Natural killer cell treated with Interleukin-12 subunit alpha and Interleukin-12 subunit beta and Interleukin-15 and Interleukin-18, amount 100 ng/mL, for 72 hours (primary cell): Measurements from ENCODE around the gene FOXF1. TPM values are rescaled to one million over a fixed set of nuclear protein-coding genes. Genes with fewer than 3 reads are reported as not detected.

Experiments
- ATAC-seq, 2 donors: fragments of 150-1000 bp; cut with Tn5 transposase in 1 of 2; sonication (Bioruptor Pico), chemical (Tn5 transposase) in 1 of 2; 2 replicates each; pipeline ENCODE4 v1.10.0; 2021
- DNase-seq: peaks from one replicate; pipeline ENCODE4 v3.0.0; 2022; ENCODE audit warnings: low spot score
- H3K27ac Mint-ChIP-seq, 2 donors: 1 replicate in 1 of 2; 2 replicates in 1 of 2; pipeline ENCODE4 v1.8.0; 2022; ENCODE audit warnings: mixed read lengths in 2 of 2, mild to moderate bottlenecking in 1 of 2, moderate library complexity in 1 of 2
- H3K27me3 Mint-ChIP-seq, 2 donors: 1 replicate in 1 of 2; 2 replicates in 1 of 2; pipeline ENCODE4 v1.8.0; 2022; ENCODE audit warnings: mixed read lengths in 2 of 2
- H3K36me3 Mint-ChIP-seq: one replicate; pipeline ENCODE4 v1.8.0; 2022; ENCODE audit warnings: mixed read lengths
- H3K4me1 Mint-ChIP-seq, 2 donors: 1 replicate in 1 of 2; 2 replicates in 1 of 2; pipeline ENCODE4 v1.8.0; 2022; ENCODE audit warnings: low read depth in 2 of 2, mixed read lengths in 2 of 2, mild to moderate bottlenecking in 1 of 2
- H3K4me3 Mint-ChIP-seq: one replicate; pipeline ENCODE4 v1.8.0; 2022; ENCODE audit warnings: mixed read lengths
- H3K9me3 Mint-ChIP-seq: 2 replicates; pipeline ENCODE4 v1.8.0; 2022; ENCODE audit warnings: mixed read lengths
- total RNA-seq, 2 donors: library from RNA; stranded (reverse); gene quantifications; one replicate each; pipeline ENCODE4 v1.2.3, GENCODE V29; 2022

FOXF1 gene
- total RNA-seq, 2 donors from 2014 or later: not detected

GRCh38 chr16:86479419-86479818, 30.9 kb upstream of the FOXF1 start:
- Mint-ChIP-seq H3K4me1 (no peaks in the 10 kb centered on the region), H3K9me3 (no peaks in the 10 kb centered on the region), H3K4me3 (no peak overlapping the region), H3K27ac (no peak overlapping the region), H3K36me3 (no peaks in the 10 kb centered on the region), H3K27me3 (peaks cover 27 to 39% of the 10 kb centered on the region in 2 donors)
- DNase-seq (no peak), ATAC-seq (no peak)

- no peak for ATAC-seq
- DNase-seq: no peak
- H3K4me3 Mint-ChIP-seq: no peak overlapping the region
- H3K36me3 Mint-ChIP-seq: no peaks in the 10 kb centered on the region
- H3K27ac Mint-ChIP-seq: no peak overlapping the region
- no peaks in the 10 kb centered on the region for H3K9me3 Mint-ChIP-seq
- H3K4me1 Mint-ChIP-seq: no peaks in the 10 kb centered on the region
- H3K27me3 Mint-ChIP-seq: peaks cover 25 to 39% of the 10 kb centered on the region in 2 donors
Measured at GRCh38 chr16:86480444-86480843, 29.9 kb upstream of the FOXF1 start.

- Mint-ChIP-seq H3K4me1 (no peaks in the 10 kb centered on the region), H3K9me3 (no peaks in the 10 kb centered on the region), H3K36me3 (no peaks in the 10 kb centered on the region), H3K27ac (no peak overlapping the region), H3K27me3 (peaks cover 24 to 42% of the 10 kb centered on the region in 2 donors), H3K4me3 (no peak overlapping the region)
- ATAC-seq (no peak), DNase-seq (no peak)
Measured at GRCh38 chr16:86481607-86482006, 28.7 kb upstream of the FOXF1 start.

- no peaks in the 10 kb centered on the region for H3K9me3 Mint-ChIP-seq
- no peaks in the 10 kb centered on the region for H3K36me3 Mint-ChIP-seq
- peaks cover 16% of the 10 kb centered on the region in 2 donors for H3K27me3 Mint-ChIP-seq
- no peak overlapping the region for H3K27ac Mint-ChIP-seq
- DNase-seq (no peak), ATAC-seq (no peak)
- H3K4me1 Mint-ChIP-seq: no peaks in the 10 kb centered on the region
- no peak overlapping the region for H3K4me3 Mint-ChIP-seq
Measured at GRCh38 chr16:86484240-86484639, 26.1 kb upstream of the FOXF1 start.

GRCh38 chr16:86485746-86486145, 24.6 kb upstream of the FOXF1 start:
- DNase-seq: no peak
- H3K4me1 Mint-ChIP-seq: no peaks in the 10 kb centered on the region
- H3K36me3 Mint-ChIP-seq: no peaks in the 10 kb centered on the region
- no peaks in the 10 kb centered on the region for H3K9me3 Mint-ChIP-seq
- no peak for ATAC-seq
- H3K27ac Mint-ChIP-seq: no peak overlapping the region
- no peak overlapping the region for H3K4me3 Mint-ChIP-seq
- peaks cover 27 to 28% of the 10 kb centered on the region in 2 donors for H3K27me3 Mint-ChIP-seq

- DNase-seq (no peak), ATAC-seq (no peak)
- Mint-ChIP-seq H3K27me3 (peaks cover 52 to 68% of the 10 kb centered on the region in 2 donors), H3K9me3 (no peaks in the 10 kb centered on the region), H3K36me3 (no peaks in the 10 kb centered on the region), H3K27ac (no peak overlapping the region), H3K4me1 (no peaks in the 10 kb centered on the region), H3K4me3 (no peak overlapping the region)
Measured at GRCh38 chr16:86490859-86491639, 19.3 kb upstream of the FOXF1 start.

GRCh38 chr16:86491640-86492023, 18.7 kb upstream of the FOXF1 start:
- H3K4me3 Mint-ChIP-seq: no peak overlapping the region
- DNase-seq: no peak
- no peaks in the 10 kb centered on the region for H3K4me1 Mint-ChIP-seq
- H3K9me3 Mint-ChIP-seq: no peaks in the 10 kb centered on the region
- no peak overlapping the region for H3K27ac Mint-ChIP-seq
- no peak for ATAC-seq
- H3K27me3 Mint-ChIP-seq: peaks cover 52 to 68% of the 10 kb centered on the region in 2 donors
- no peaks in the 10 kb centered on the region for H3K36me3 Mint-ChIP-seq

GRCh38 chr16:86492267-86492960, 17.9 kb upstream of the FOXF1 start:
- H3K4me3 Mint-ChIP-seq: no peak overlapping the region
- H3K9me3 Mint-ChIP-seq: no peaks in the 10 kb centered on the region
- ATAC-seq: no peak

GRCh38 chr16:86492961-86493629, 17.2 kb upstream of the FOXF1 start:
- ATAC-seq: no peak
- Mint-ChIP-seq H3K27me3 (peaks cover 50 to 71% of the 10 kb centered on the region in 2 donors), H3K4me3 (no peak overlapping the region), H3K27ac (no peak overlapping the region), H3K4me1 (no peaks in the 10 kb centered on the region), H3K9me3 (no peaks in the 10 kb centered on the region), H3K36me3 (no peaks in the 10 kb centered on the region)
- no peak for DNase-seq

More at GRCh38 chr16:86492267-86492960, 17.9 kb upstream of the FOXF1 start:
- DNase-seq: no peak
- Mint-ChIP-seq H3K27me3 (peaks cover 52 to 71% of the 10 kb centered on the region in 2 donors), H3K27ac (no peak overlapping the region), H3K36me3 (no peaks in the 10 kb centered on the region), H3K4me1 (no peaks in the 10 kb centered on the region)

GRCh38 chr16:86494039-86494564, 16.2 kb upstream of the FOXF1 start:
- no peak overlapping the region for H3K27ac Mint-ChIP-seq
- H3K4me3 Mint-ChIP-seq: no peak overlapping the region
- ATAC-seq (no peak), DNase-seq (no peak)
- H3K9me3 Mint-ChIP-seq: no peaks in the 10 kb centered on the region
- H3K4me1 Mint-ChIP-seq: no peaks in the 10 kb centered on the region
- peaks cover 51 to 76% of the 10 kb centered on the region in 2 donors for H3K27me3 Mint-ChIP-seq
- no peaks in the 10 kb centered on the region for H3K36me3 Mint-ChIP-seq

GRCh38 chr16:86494565-86495356, 15.6 kb upstream of the FOXF1 start:
- Mint-ChIP-seq H3K4me1 (no peaks in the 10 kb centered on the region), H3K4me3 (no peak overlapping the region), H3K27me3 (peaks cover 52 to 77% of the 10 kb centered on the region in 2 donors), H3K36me3 (no peaks in the 10 kb centered on the region), H3K9me3 (no peaks in the 10 kb centered on the region), H3K27ac (no peak overlapping the region)
- DNase-seq (no peak), ATAC-seq (no peak)

GRCh38 chr16:86495357-86495701, 15.0 kb upstream of the FOXF1 start:
- no peak overlapping the region for H3K4me3 Mint-ChIP-seq
- H3K4me1 Mint-ChIP-seq: no peaks in the 10 kb centered on the region
- no peaks in the 10 kb centered on the region for H3K36me3 Mint-ChIP-seq
- H3K9me3 Mint-ChIP-seq: no peaks in the 10 kb centered on the region
- DNase-seq (no peak), ATAC-seq (no peak)
- H3K27ac Mint-ChIP-seq: no peak overlapping the region
- H3K27me3 Mint-ChIP-seq: peaks cover 51 to 74% of the 10 kb centered on the region in 2 donors

GRCh38 chr16:86495756-86496261, 14.5 kb upstream of the FOXF1 start:
- H3K4me1 Mint-ChIP-seq: no peaks in the 10 kb centered on the region

More at GRCh38 chr16:86495756-86496261, 14.5 kb upstream of the FOXF1 start:
- no peaks in the 10 kb centered on the region for H3K36me3 Mint-ChIP-seq
- H3K9me3 Mint-ChIP-seq: no peaks in the 10 kb centered on the region
- no peak overlapping the region for H3K27ac Mint-ChIP-seq
- ATAC-seq (no peak), DNase-seq (no peak)
- no peak overlapping the region for H3K4me3 Mint-ChIP-seq
- peaks cover 48 to 73% of the 10 kb centered on the region in 2 donors for H3K27me3 Mint-ChIP-seq
